Keratinocyte (primary cell): ENCODE measurements around the gene DENND1A. TPM values are rescaled to one million over a fixed set of nuclear protein-coding genes. Genes with fewer than 3 reads are reported as not detected.

Experiments used
- DNase-seq: peaks from one replicate; pipeline ENCODE4 v3.0.0-alpha.2; 2011; ENCODE audit warnings: low read depth, missing footprints, low spot score
- FAIRE-seq: peaks from 2 replicates; lab custom pipeline; 2011; peaks lifted over from hg19 to GRCh38; lab: Jason Lieb, UNC
- H2AFZ ChIP-seq: 2 replicates; pipeline ENCODE4 v1.6.0; 2012; ENCODE audit warnings: low read length, control low read depth, inconsistent platforms; ENCODE audit not compliant: control insufficient read depth
- H3K27ac ChIP-seq: 2 replicates; pipeline ENCODE4 v1.5.1; 2011; ENCODE audit warnings: low read length; ENCODE audit not compliant: control insufficient read depth, insufficient read depth
- H3K27me3 ChIP-seq: 3 replicates; pipeline ENCODE4 v1.6.0; 2011; ENCODE audit warnings: low read length; ENCODE audit not compliant: control insufficient read depth, insufficient read depth; ENCODE audit errors: extremely low read depth
- H3K36me3 ChIP-seq, 2 experiments: 2 replicates in 1 of 2; 3 replicates in 1 of 2; pipeline ENCODE4 v1.5.1; 2011; ENCODE audit warnings: low read length in 2 of 2, mild to moderate bottlenecking in 1 of 2; ENCODE audit not compliant: control insufficient read depth in 2 of 2, insufficient read depth in 2 of 2; ENCODE audit errors: extremely low read depth in 1 of 2
- H3K4me1 ChIP-seq: 3 replicates; pipeline ENCODE4 v1.5.1; 2011; ENCODE audit warnings: low read length; ENCODE audit not compliant: control insufficient read depth, insufficient read depth; ENCODE audit errors: extremely low read depth
- H3K4me2 ChIP-seq: 3 replicates; pipeline ENCODE4 v1.6.0; 2011; ENCODE audit warnings: low read depth, low read length; ENCODE audit not compliant: control insufficient read depth, insufficient read depth; ENCODE audit errors: extremely low read depth
- H3K4me3 ChIP-seq, 3 experiments: fragments of 200-600 bp in 1 of 3; sonication (generic) in 1 of 3; 2 replicates in 2 of 3; 3 replicates in 1 of 3; pipeline ENCODE4 v1.5.1; 2011 to 2016; ENCODE audit warnings: low read length in 3 of 3, mild to moderate bottlenecking in 3 of 3, control low read depth in 2 of 3, inconsistent platforms in 1 of 3, low read depth in 1 of 3, mixed read lengths in 1 of 3, mixed run types in 1 of 3, moderate library complexity in 1 of 3; ENCODE audit not compliant: control insufficient read depth in 2 of 3, insufficient read depth in 2 of 3; ENCODE audit errors: extremely low read depth in 1 of 3
- H3K79me2 ChIP-seq: 2 replicates; pipeline ENCODE4 v1.6.0; 2012; ENCODE audit warnings: low read length; ENCODE audit not compliant: control insufficient read depth, insufficient read depth
- H3K9ac ChIP-seq: 3 replicates; pipeline ENCODE4 v1.6.0; 2011; ENCODE audit warnings: low read length; ENCODE audit not compliant: control insufficient read depth, insufficient read depth; ENCODE audit errors: extremely low read depth
- H3K9me1 ChIP-seq: 3 replicates; pipeline ENCODE4 v1.6.0; 2011; ENCODE audit warnings: low read length; ENCODE audit not compliant: control insufficient read depth, insufficient read depth; ENCODE audit errors: extremely low read depth
- H3K9me3 ChIP-seq: 2 replicates; pipeline ENCODE4 v1.5.1; 2012; ENCODE audit warnings: low read depth, low read length; ENCODE audit not compliant: control insufficient read depth
- H4K20me1 ChIP-seq: 3 replicates; pipeline ENCODE4 v1.6.0; 2011; ENCODE audit warnings: low read length; ENCODE audit not compliant: control insufficient read depth, insufficient read depth; ENCODE audit errors: extremely low read depth
- CTCF ChIP-seq, 3 experiments: IDR thresholded peaks in 1 of 3; conservative IDR thresholded peaks in 1 of 3; optimal IDR thresholded peaks in 1 of 3; 2 replicates in 2 of 3; 3 replicates in 1 of 3; pipeline versions ENCODE3 to v1.5.1; 2011; ENCODE audit warnings: low read length in 3 of 3, mild to moderate bottlenecking in 3 of 3, moderate library complexity in 2 of 3, control low read depth in 1 of 3, inconsistent platforms in 1 of 3; ENCODE audit not compliant: insufficient read depth in 2 of 3; ENCODE audit errors: extremely low read depth in 1 of 3
- EZH2 ChIP-seq: IDR thresholded peaks from one replicate; pipeline ENCODE4 v1.6.1; 2012; ENCODE audit warnings: inconsistent platforms, mild to moderate bottlenecking, low read length, moderate library complexity
- dilution Hi-C: fragments of 300-500 bp; cut with MboI; formaldehyde crosslinking; loops from one replicate; pipeline ENCODE4 v1.7.0; 2020; ENCODE audit warnings: low sequenced_read_pairs; ENCODE audit not compliant: extremely low pct_ligation_motif_present
- polyA plus RNA-seq, 5 experiments: library from polyadenylated mRNA; depleted of rRNA in 3 of 5; stranded (reverse) in 3 of 5; stranded (forward) in 1 of 5; unstranded in 1 of 5; fragments of >200 nt; gene quantifications; 1 replicate in 1 of 5; 2 replicates in 3 of 5; 3 replicates in 1 of 5; pipeline versions ENCODE4 v1.2.1 to v1.2.3, GENCODE V29; 2011 to 2012; ENCODE audit warnings: missing spikeins in 2 of 5, low read depth in 1 of 5, low replicate concordance in 1 of 5

DENND1A gene
- polyA plus RNA-seq, 1 donor (not counting 4 experiments of a cell fraction or from before 2014, with no cell fraction given): 13.0 TPM

- DNase-seq: no peak
- Histone ChIP-seq H3K9me1 (no peaks in the 10 kb centered on the region), H3K27ac (no peak overlapping the region), H3K4me1 (no peaks in the 10 kb centered on the region), H3K36me3 (no peaks in the 10 kb centered on the region), H3K9me3 (no peaks in the 10 kb centered on the region), H3K79me2 (no peaks in the 10 kb centered on the region), H3K4me2 (no peak overlapping the region), H3K9ac (no peak overlapping the region), H3K27me3 (no peaks in the 10 kb centered on the region), H4K20me1 (no peaks in the 10 kb centered on the region), H2AFZ (no peak overlapping the region), H3K4me3 (no peak overlapping the region)
- no peak for FAIRE-seq
- no peak for TF ChIP-seq EZH2
- TF ChIP-seq CTCF (optimal IDR thresholded peaks at IDR 0.05 in 1 of 3, IDR thresholded peaks at IDR 0.05 in 1 of 3, conservative IDR thresholded peaks at IDR 0.05 in 1 of 3; ENCODE audit: extremely low read depth in 1 of 3, insufficient read depth in 2 of 3, low read length in 3 of 3): no peak
- dilution Hi-C loops: no loop called here
These were observed 243.6 kb downstream of the DENND1A start for GRCh38 chr9:123686131-123686828.

- Histone ChIP-seq H4K20me1 (no peaks in the 10 kb centered on the region), H3K4me3 (no peak overlapping the region), H3K27ac (no peak overlapping the region), H3K4me1 (no peaks in the 10 kb centered on the region), H3K27me3 (no peaks in the 10 kb centered on the region), H3K9ac (no peak overlapping the region), H3K9me3 (no peaks in the 10 kb centered on the region), H3K9me1 (no peaks in the 10 kb centered on the region), H3K4me2 (no peak overlapping the region), H2AFZ (no peak overlapping the region), H3K79me2 (no peaks in the 10 kb centered on the region), H3K36me3 (no peaks in the 10 kb centered on the region)
- DNase-seq (no peak), FAIRE-seq (no peak)
- dilution Hi-C loops: no loop called here
- no peak for TF ChIP-seq CTCF (optimal IDR thresholded peaks at IDR 0.05 in 1 of 3, IDR thresholded peaks at IDR 0.05 in 1 of 3, conservative IDR thresholded peaks at IDR 0.05 in 1 of 3; ENCODE audit: extremely low read depth in 1 of 3, insufficient read depth in 2 of 3, low read length in 3 of 3)
These were observed 244.3 kb downstream of the DENND1A start for GRCh38 chr9:123685489-123686083.
